Lower leg skin (tissue), 4 donors: ENCODE results near the gene CACNA1F. TPM values are rescaled to one million over a fixed set of nuclear protein-coding genes. Genes with fewer than 3 reads are reported as not detected.

Source experiments
- DNase-seq, 2 donors: peaks; one replicate each; pipeline ENCODE4 v3.0.0-alpha.2; 2019; ENCODE audit warnings: low spot score in 2 of 2
- H3K4me3 ChIP-seq: fragments of 200-600 bp; sonication (generic); 2 replicates; pipeline ENCODE4 v1.5.1; 2017; ENCODE audit warnings: mild to moderate bottlenecking, low read depth; ENCODE audit not compliant: poor library complexity, severe bottlenecking
- POLR2A ChIP-seq, 2 donors: fragments of 450-650 bp; IDR thresholded peaks; one replicate each; pipeline ENCODE4 v1.6.1; 2016 to 2017; ENCODE audit warnings: antibody characterized with exemption in 2 of 2, mild to moderate bottlenecking in 1 of 2, moderate library complexity in 1 of 2
- WGBS, 2 donors: methylation state at CpG; one replicate each; pipeline ENCODE4 v1.1.5; 2018; 5-methylcytosine and 5-hydroxymethylcytosine counted together
- intact Hi-C: fragments of 100-400 bp; cut with DNase I; formaldehyde crosslinking; loops from one replicate; pipeline ENCODE4 v1.15.0; 2023; ENCODE audit warnings: low total_unique reads
- total RNA-seq, 4 donors: library from RNA; depleted of rRNA; stranded (reverse); fragments of >200 nt; gene quantifications; one replicate each; pipeline ENCODE4 v1.1.0, GENCODE V29; 2016
- TF ChIP-seq, protein P1 (sequence below), 3 donors: fragments of 450-650 bp; IDR thresholded peaks; one replicate each; pipeline ENCODE4 v1.5.1; 2016; ENCODE audit warnings: antibody characterized with exemption in 3 of 3, mild to moderate bottlenecking in 3 of 3, moderate library complexity in 2 of 3

Gene CACNA1F
- total RNA-seq, 4 donors from 2014 or later, result 0.06 to 0.76 (median 0.15) TPM; not detected in 1

DNA sequence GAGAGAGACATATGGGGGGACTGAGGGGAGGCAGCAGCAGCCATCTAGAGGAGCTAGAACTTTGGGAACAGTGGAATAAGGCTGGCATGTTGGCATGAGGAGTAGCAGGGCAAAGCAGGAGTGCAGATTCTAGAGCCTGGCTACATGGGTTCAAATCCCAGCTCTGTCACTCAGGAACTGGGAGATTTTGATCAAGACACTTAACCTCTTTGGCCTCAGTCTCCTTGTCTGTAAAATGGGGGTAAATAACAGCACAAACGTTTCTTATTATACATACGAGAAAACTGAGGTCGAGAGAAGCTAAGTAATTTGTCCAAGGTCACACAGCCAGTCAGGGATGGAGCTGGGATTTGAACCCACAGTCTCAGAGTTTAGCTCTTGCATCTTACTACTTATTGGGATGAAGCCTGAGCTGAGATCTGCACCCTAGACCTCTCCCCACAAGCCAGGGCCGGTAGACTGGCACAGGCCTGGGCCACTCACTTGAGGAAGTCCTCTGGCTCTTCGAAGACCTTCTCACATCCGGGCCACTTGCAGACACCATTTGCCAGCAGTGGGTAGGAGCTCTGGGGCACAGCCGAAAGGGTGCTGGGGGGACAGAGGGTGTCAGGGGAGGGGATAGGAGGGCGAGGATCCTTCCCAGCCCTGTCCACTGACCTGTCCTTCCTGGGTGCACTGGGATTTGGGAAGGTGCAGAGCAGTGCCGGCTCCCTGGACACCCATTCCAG is 23.3 kb upstream of the CACNA1F start:
- intact Hi-C loops, result no loop called here
- DNase-seq, result no peak
- no peak overlapping the region for H3K4me3 ChIP-seq
- WGBS, 2 donors, result 82 to 89% methylated on average over 7 to 9 of the region's 9 CpGs
- TF ChIP-seq POLR2A (IDR thresholded peaks at IDR 0.05), result no peak
- TF ChIP-seq, protein P1, sequence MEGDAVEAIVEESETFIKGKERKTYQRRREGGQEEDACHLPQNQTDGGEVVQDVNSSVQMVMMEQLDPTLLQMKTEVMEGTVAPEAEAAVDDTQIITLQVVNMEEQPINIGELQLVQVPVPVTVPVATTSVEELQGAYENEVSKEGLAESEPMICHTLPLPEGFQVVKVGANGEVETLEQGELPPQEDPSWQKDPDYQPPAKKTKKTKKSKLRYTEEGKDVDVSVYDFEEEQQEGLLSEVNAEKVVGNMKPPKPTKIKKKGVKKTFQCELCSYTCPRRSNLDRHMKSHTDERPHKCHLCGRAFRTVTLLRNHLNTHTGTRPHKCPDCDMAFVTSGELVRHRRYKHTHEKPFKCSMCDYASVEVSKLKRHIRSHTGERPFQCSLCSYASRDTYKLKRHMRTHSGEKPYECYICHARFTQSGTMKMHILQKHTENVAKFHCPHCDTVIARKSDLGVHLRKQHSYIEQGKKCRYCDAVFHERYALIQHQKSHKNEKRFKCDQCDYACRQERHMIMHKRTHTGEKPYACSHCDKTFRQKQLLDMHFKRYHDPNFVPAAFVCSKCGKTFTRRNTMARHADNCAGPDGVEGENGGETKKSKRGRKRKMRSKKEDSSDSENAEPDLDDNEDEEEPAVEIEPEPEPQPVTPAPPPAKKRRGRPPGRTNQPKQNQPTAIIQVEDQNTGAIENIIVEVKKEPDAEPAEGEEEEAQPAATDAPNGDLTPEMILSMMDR (IDR thresholded peaks at IDR 0.05), result no peak

DNA sequence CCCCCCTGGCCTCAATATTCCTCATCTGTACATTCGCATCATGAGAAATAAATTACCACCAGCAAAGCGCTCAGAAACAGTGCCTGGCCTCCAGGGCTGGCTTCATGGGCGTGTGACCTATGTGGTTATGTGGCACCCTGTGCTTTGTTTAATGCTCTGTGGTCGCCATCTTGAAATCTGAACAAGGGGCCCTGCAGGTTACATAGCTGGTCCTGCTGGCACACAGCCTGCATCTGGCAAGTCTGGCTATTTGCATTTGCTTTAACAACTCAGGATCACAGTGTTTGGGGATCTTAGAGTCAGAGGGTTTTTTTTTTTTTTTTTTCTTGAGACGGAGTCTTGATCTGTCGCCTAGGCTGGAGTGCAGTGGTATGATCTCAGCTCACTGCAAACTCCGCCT is 21.5 kb upstream of the CACNA1F start:
- intact Hi-C loops, result no loop called here
- no peak for DNase-seq
- WGBS, 2 donors, result 83 to 93% methylated on average over 6 to 7 of the region's 7 CpGs
- no peak for TF ChIP-seq POLR2A (IDR thresholded peaks at IDR 0.05)
- TF ChIP-seq, protein P1 (IDR thresholded peaks at IDR 0.05), result no peak
- no peak overlapping the region for H3K4me3 ChIP-seq

DNA sequence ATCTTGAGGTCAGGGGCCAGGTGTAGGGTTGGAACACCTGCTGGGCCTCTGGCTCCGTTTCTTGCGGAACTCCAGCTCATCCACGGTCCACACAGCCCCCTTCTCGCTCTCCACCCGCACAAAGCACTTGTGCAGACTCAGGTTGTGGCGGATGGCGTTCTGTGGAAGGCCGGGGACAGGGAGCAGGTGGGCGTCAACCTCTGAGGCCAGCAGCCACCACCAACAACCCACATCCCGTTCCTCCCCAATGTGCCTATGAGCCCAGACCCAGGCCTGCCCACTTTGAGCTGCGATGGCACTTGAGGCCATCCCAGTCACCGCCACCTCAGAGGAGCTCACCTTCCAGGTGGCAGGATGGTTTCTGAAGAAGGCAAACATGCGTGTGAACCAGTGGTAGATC is 18.2 kb upstream of the CACNA1F start:
- no peak overlapping the region for H3K4me3 ChIP-seq
- intact Hi-C loops, result no loop called here
- WGBS, 2 donors, result 90 to 92% methylated on average over 9 to 13 of the region's 13 CpGs
- no peak for DNase-seq
- TF ChIP-seq POLR2A (IDR thresholded peaks at IDR 0.05), result no peak
- TF ChIP-seq, protein P1 (IDR thresholded peaks at IDR 0.05), result no peak

DNA sequence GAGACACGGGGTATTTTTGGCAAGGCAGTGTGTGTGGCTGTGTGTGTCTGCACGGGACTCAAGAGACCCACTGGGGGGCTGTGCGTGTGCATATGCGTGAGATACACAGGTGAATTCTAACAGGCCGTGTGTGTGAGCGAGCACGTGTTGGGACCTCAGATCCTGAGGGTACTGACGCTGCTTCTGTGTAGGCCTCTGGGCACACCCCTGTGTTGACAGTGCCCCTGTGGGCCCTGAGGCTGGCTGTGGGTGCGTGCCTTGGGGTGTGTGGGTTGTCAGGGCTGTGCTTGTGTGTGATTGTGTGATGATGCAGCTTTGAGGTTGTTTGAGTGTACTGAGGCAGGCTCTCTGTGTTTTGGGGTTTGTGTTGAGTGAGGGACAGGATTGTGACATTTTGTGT is 17.4 kb upstream of the CACNA1F start:
- WGBS, 2 donors, result 82 to 89% methylated on average over 7 to 9 of the region's 9 CpGs
- intact Hi-C loops, result no loop called here
- H3K4me3 ChIP-seq, result no peak overlapping the region

DNA sequence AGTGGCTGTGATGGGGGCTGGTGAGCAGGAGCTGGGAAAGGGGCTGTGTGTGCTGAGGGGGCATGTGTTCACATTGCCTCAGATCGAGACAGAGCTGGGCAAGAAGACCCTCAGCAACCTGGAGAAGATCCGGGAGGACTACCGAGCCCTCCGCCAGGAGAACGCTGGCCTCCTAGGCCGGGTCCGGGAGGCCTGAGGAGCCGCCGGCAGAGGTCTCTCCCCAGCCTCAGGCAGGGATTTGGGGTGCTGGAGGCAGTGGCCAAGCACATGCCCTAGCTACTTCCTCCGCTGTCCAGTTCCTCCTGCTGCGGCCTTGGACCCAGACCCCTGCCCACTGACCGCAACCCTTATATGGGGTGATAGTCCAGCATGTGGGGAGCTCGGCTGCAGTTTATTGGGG is 16.9 kb upstream of the CACNA1F start:
- DNase-seq, result no peak
- intact Hi-C loops, result no loop called here
- TF ChIP-seq, protein P1 (IDR thresholded peaks at IDR 0.05), result no peak
- no peak for TF ChIP-seq POLR2A (IDR thresholded peaks at IDR 0.05)
- WGBS, 2 donors, result 85 to 87% methylated on average over 3 to 8 of the region's 13 CpGs
- H3K4me3 ChIP-seq, result no peak overlapping the region

More for the DNA sequence above, 17.4 kb upstream of the CACNA1F start:
- TF ChIP-seq, protein P1 (IDR thresholded peaks at IDR 0.05), result no peak
- TF ChIP-seq POLR2A (IDR thresholded peaks at IDR 0.05), result no peak
- no peak for DNase-seq

DNA sequence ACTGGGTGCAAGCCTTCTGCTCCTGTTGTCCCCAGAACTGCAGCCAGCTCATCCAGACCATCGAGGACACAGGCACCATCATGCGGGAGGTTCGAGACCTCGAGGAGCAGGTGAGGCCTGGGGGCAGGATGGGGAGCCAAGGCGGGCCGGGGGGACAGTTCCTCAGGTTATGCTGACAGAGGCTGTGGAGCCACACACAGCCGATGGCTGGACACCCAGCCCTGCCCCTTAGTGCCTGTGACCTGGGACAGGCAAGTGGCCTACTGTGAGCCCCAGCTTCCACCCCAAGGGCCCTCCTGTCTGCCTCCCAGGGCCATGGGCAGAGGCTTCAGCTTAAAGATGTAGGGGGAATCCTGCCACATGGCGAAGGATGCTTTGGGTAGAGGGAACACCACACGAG is 16.5 kb upstream of the CACNA1F start:
- intact Hi-C loops, result no loop called here
- WGBS, 2 donors, result 87 to 88% methylated on average over 6 to 9 of the region's 9 CpGs
- no peak for TF ChIP-seq POLR2A (IDR thresholded peaks at IDR 0.05)
- TF ChIP-seq, protein P1 (IDR thresholded peaks at IDR 0.05), result no peak
- no peak overlapping the region for H3K4me3 ChIP-seq
- DNase-seq, result no peak
